Neuron (in vitro differentiated cells): ENCODE measurements around the gene IFI6.
"Not testable (repeated sequence)": the region's sequence is repeated elsewhere in the genome, so short reads cannot be mapped to it uniquely, and the experiment has no call there.

Experiments
- H2AFZ ChIP-seq: one replicate; pipeline ENCODE4 v1.6.1; 2013; ENCODE audit warnings: low read depth, mild to moderate bottlenecking, inconsistent platforms, low read length, moderate library complexity
- H3K27me3 ChIP-seq: one replicate; pipeline ENCODE4 v1.6.1; 2013; ENCODE audit warnings: low read length; ENCODE audit not compliant: insufficient read depth
- H3K36me3 ChIP-seq: one replicate; pipeline ENCODE4 v1.6.1; 2013; ENCODE audit warnings: low read length; ENCODE audit not compliant: insufficient read depth
- H3K4me1 ChIP-seq: one replicate; pipeline ENCODE4 v1.6.1; 2013; ENCODE audit warnings: low read length; ENCODE audit not compliant: insufficient read depth
- H3K4me3 ChIP-seq: 2 replicates; pipeline ENCODE4 v1.5.1; 2013; ENCODE audit warnings: mild to moderate bottlenecking, low read length, moderate library complexity
- H3K9me3 ChIP-seq: one replicate; pipeline ENCODE4 v1.6.1; 2013; ENCODE audit warnings: low read length

The IFI6 gene

DNA sequence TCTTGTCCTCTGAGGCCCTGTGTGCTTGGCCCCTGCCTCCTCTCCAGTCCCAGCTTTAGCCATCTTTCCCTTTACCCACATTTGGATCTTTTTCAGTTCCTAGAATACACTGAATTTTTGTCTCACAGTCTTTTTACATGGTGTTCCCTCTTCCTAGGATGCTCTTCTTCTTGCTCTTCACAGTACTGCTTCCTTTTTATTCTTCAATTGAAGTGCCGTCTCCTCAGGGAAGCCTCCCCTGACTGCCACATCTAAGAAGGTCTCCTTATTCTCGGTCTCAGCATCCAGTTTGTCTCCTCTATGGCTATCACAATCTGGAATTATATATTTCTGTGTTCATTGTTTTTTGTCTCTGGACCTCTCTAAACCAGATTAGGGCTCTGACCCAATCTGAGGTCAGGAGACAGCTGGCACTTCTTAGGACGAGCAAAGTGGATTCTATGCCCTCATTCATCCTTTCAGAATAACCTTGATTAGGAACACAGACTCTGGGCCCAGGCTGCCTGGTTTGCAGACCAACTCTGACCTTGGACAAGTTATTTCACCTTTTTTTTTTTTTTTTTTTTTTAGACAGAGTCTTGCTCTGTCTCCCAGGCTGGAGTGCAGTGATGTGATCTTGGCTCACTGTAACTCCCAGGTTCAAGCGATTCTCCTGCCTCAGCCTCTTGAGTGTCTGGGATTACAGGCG, 33.8 kb downstream of the IFI6 start:
- no peaks in the 10 kb centered on the region for H3K36me3 ChIP-seq
- H3K27me3 ChIP-seq, result no peaks in the 10 kb centered on the region
- H3K4me1 ChIP-seq, result no peaks in the 10 kb centered on the region
- no peak overlapping the region for H2AFZ ChIP-seq
- H3K4me3 ChIP-seq, result no peak overlapping the region
- no peaks in the 10 kb centered on the region for H3K9me3 ChIP-seq

DNA sequence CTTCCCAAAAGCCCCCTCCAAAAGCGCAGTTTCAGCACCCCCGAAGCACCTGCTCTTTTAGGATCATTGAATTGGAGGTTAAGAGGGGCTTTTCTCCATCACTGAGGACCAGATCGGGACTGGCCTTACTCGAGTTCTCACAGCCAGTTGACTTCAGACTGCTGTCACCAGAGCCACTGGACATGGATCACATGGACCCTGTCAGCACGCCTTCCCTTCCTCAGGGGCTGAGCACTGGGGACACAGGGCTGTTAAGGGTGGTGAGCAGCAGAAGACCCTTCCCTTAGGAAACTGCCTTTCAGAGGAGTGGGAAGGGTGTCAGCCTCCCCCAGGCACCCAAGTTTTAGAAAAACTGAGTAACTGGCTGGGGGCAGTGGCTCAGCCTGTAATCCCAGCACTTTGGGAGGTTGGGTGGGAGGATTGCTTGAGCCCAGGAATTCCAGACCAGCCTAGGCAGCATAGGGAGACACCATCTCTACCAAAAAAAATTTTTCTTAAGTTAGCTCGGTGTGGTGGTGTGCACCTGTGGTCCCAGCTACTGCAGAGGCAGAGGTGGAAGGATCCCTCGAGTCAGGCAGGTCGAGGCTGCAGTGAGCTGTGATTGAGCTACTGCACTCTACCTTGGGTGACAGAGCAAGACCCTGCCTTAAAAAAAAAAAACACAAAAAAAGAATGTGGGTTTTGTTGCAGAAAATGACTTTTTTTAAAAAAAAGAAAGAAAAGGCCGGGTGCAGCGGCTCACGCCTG, 36.4 kb downstream of the IFI6 start:
- Histone ChIP-seq H3K36me3 (no peaks in the 10 kb centered on the region), H3K9me3 (no peaks in the 10 kb centered on the region), H2AFZ (no peak overlapping the region), H3K4me3 (no peak overlapping the region), H3K27me3 (peaks cover 2% of the 10 kb centered on the region), H3K4me1 (no peaks in the 10 kb centered on the region)

DNA sequence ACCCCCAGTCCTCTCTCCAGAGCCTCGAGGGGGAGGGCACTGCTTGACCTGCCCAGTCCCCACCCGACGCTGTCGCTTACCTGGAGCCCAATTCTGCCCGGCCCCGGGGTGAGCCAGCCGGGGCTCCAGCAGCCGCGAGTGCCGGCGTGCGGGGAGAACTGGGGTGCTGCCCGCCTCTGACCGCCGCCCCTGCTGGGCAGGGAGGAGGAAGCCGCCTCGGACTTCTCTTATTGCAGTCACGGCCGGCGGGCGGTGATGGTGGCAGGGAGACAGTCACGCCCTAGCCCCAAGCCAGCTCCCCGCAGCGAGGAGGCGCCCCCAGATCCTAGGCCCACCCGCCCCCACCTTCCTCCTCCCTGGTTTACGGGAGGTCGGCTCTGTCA, 37.0 kb downstream of the IFI6 start, which contains the start of gene FGR:
Gene FGR, minus strand, starts transcription at position 201 of the 383 bp plus-strand sequence. CDS start 11,269 bp downstream, outside the sequence.
- Histone ChIP-seq H3K27me3 (peaks cover 2% of the 10 kb centered on the region), H3K36me3 (no peaks in the 10 kb centered on the region), H3K4me1 (no peaks in the 10 kb centered on the region), H3K9me3 (no peaks in the 10 kb centered on the region), H2AFZ (no peak within 1 kb of the TSS), H3K4me3 (no peak within 1 kb of the TSS)

DNA sequence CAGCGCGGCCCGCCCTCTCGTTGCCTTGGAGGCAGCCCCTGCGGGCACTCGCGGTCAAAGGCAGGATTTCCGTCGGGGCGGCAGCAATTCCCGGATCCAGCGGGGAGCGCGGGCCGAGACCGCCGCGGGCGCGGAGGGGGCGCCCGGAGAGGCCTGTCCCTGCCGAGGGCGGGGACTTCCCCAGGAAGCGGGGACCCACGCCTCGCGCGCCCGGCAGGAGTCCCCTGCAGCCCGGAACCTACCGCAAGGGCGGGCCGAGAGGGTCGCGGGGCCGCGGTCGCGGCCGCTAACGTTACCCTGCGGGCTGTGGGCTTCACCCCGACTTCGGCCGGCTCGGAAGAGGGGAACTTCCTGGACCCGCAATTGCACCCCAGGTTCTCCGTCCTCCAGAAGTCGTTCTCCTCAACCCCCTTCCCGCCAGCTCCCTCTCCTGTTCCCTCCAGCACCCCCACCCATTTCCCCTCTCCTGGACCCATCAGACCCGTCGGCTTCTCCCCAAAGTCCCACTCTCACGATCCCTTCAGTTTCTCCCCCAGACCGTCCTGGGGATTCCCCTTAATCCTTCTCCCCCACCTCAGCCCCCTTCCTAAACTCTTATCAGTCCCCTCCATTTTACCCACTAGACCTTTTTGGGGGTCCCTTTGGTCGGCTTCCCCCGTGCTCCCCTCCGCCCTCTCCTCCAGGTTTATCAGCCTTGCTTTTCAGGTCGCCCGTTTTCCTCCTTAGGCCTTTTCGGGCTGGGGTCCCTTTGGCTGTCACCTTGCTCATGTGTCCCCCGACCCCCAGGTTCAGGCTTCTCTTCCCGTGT, 37.6 kb downstream of the IFI6 start:
- H3K9me3 ChIP-seq, result no peaks in the 10 kb centered on the region
- H3K27me3 ChIP-seq, result peaks cover 2% of the 10 kb centered on the region
- no peak overlapping the region for H3K4me3 ChIP-seq
- no peak overlapping the region for H2AFZ ChIP-seq
- H3K4me1 ChIP-seq, result no peaks in the 10 kb centered on the region
- no peaks in the 10 kb centered on the region for H3K36me3 ChIP-seq

DNA sequence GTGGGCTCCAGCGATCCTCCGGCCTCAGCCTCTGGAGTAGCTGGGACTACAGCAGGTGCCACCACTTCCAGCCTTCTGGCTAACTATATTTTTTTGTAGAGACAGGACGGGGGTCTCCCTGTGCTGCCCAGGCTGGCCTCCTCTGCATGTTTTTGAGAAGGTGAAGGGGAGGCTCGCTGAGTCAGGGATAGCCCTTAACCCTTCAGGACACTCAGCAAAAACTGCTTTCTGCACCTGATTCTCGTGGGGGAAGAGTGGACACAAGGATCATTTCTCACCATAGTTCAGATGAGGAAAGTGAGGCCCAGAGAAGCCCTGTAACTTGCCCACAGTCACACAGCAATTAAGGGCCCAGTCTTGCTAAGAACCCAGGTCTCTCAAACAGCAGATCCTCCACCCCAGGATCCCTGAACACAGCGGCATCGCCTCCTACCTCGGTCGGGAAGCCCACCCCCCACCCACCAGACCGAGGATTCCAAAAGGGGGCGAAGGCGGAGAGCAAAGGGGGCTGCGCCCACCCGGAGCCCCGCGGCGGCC, 38.3 kb downstream of the IFI6 start:
- Histone ChIP-seq H3K4me1 (no peaks in the 10 kb centered on the region), H3K9me3 (no peaks in the 10 kb centered on the region), H3K27me3 (peaks cover 2% of the 10 kb centered on the region), H2AFZ (no peak overlapping the region), H3K36me3 (no peaks in the 10 kb centered on the region), H3K4me3 (no peak overlapping the region)

DNA sequence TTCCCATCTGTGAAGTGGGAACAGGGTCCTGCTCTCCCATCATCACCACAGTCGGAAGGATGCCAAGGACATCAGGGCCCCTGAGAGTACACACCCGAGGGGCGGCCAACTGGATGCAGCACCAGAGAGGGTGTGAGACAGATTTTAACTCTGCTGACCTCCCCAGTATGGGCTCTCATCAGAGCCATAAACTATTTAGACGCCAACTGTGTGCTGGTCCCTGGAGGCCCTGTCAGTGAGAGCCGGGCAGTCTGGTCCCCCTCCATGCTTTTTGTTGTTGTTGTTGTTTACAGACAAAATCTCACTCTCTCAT, 38.7 kb downstream of the IFI6 start:
- no peak overlapping the region for H3K4me3 ChIP-seq
- no peak overlapping the region for H2AFZ ChIP-seq
- H3K36me3 ChIP-seq, result no peaks in the 10 kb centered on the region
- no peaks in the 10 kb centered on the region for H3K4me1 ChIP-seq
- peaks cover 2% of the 10 kb centered on the region for H3K27me3 ChIP-seq
- H3K9me3 ChIP-seq, result no peaks in the 10 kb centered on the region

DNA sequence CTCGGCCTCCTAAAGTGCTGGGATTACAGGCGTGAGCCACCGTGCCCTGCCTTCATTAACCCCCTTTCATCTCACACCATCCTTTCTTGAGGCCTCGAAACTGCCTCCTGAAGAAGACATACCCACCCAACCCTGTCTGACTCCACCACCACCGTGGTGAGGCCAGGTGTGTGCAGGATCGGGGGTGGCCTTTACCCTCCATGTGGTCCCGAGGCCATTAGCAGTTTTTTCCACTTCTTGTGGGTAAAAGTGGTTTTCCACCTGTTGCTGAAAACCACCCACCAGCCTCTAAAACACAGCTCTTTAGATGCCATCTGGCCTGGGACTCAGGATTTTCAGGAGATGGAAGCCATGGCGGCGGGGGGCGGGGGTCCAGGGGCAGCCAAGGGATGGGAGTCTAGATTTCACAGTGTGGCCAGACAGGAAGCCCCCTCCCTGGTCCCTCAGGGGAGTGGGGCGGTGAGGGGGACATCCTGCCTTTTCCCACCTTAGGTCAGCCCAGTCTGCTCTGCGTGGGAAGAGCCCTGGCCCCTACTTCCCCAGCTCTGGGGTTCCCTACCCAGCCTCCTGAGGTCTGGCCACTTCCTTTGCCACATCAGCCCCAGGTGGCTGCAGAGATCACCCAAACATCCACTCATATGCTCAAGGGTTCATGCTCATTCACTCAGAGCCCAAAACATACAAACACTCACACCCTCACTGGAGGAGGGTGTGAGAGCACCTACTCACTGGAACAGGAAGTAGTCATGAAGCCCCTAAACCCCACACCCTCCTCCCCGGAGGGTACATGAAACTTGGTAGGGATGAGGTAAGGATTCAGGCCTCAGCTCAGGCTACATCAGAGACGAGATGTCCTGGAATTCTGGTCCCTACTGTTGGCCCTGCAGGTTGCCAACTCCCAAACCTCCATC, 39.4 kb downstream of the IFI6 start:
- H3K4me1 ChIP-seq, result no peaks in the 10 kb centered on the region
- H3K27me3 ChIP-seq, result peaks cover 2% of the 10 kb centered on the region
- no peak overlapping the region for H2AFZ ChIP-seq
- H3K9me3 ChIP-seq, result no peaks in the 10 kb centered on the region
- H3K36me3 ChIP-seq, result no peaks in the 10 kb centered on the region
- no peak overlapping the region for H3K4me3 ChIP-seq

DNA sequence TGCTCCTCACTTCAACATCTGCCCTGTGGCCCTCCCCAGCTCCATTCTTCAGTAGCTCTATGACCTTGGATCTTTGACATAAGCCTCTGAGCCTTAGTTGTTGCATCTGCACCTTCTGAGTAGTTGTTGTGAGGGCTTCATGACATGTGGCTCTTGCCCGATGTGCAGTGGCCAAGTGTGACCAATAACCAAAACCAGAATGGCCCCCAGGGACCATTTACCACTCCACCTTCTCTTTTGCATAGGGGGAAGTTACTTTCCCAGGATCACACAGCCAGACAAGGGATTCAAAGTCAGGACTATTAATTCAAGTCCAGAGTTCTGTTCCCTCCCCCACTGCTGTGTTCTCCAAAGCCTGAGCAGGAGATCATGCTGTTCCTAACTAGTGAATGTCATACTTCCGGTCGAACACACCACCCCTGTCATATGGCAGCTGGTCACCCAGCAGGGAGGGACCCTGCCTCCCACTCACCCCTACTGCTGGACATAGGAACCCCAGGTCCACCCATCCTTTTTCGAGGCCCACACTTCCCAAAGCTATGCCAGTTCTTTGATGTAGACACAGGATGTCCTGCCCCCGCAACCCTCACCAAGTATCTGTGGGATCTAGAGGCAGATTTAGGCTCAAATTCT, 41.0 kb downstream of the IFI6 start:
- Histone ChIP-seq H3K9me3 (no peaks in the 10 kb centered on the region), H3K4me1 (no peaks in the 10 kb centered on the region), H3K36me3 (no peaks in the 10 kb centered on the region), H3K27me3 (peaks cover 2% of the 10 kb centered on the region), H3K4me3 (no peak overlapping the region), H2AFZ (no peak overlapping the region)

DNA sequence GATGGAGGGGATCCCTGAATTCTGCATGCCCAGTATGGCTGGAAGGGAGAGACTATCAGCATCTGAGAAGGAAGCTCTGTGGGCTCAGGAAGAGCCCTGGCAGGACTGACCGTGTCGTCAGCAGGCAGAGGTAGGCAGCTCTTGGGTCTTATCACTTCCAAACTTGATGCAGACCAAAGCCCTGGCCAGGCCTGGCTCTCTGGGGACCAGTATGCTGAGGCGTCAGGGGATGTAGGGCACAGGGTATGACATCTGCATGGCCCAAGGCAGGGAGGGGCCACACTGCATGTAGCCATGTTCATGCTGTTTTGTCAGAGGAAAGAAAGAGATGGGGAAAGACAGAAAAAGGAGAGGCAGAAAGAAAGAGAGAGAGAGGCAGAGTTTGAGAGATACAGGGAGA, 43.3 kb downstream of the IFI6 start:
- Histone ChIP-seq H3K4me3 (no peak overlapping the region), H3K36me3 (no peaks in the 10 kb centered on the region), H3K4me1 (peaks cover 8% of the 10 kb centered on the region), H3K27me3 (peaks cover 2% of the 10 kb centered on the region), H2AFZ (no peak overlapping the region), H3K9me3 (no peaks in the 10 kb centered on the region)

DNA sequence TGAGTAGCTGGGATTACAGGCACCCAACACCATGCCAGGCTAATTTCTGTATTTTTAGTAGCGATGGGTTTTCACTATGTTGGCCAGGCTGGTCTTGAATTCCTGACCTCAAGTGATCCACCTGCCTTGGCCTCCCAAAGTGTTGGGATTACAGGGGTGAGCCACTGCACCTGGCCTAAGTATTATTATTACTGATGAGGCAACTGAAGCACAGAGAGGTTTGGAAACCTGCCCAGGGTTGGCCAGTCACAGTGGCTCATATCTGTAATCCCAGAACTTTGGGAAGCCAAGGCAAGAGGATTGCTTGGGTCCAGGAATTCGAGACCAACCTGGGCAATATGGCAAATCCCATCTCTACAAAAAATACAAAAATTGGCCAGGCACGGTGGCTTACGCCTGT, 44.3 kb downstream of the IFI6 start:
- H3K4me3 ChIP-seq, H2AFZ ChIP-seq, H3K27me3 ChIP-seq, H3K9me3 ChIP-seq, H3K4me1 ChIP-seq, H3K36me3 ChIP-seq: not testable (repeated sequence)

DNA sequence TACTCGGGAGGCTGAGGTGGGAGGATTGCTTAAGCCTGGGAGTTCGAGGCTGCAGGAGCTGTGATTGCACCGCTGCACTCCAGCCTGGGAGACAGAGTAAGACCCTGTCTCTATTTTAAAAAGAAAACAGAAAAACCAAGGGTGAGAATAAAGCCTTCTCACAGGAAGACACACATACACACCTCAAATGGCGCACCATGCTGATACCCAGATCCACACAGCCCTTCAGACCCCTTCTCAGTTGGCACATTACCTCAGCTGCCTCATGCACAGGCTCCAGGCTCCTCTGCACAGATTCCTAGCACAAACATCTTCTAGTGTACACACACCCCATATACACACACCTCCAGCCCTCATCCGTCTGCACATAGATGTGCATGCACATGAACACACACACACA, 44.9 kb downstream of the IFI6 start:
- Histone ChIP-seq H3K9me3 (no peaks in the 10 kb centered on the region), H3K4me1 (peaks cover 8% of the 10 kb centered on the region), H3K4me3 (no peak overlapping the region), H2AFZ (no peak overlapping the region), H3K27me3 (peaks cover 2% of the 10 kb centered on the region), H3K36me3 (no peaks in the 10 kb centered on the region)
